ENCODE measurements around the gene C14orf119. TPM values are rescaled to one million over a fixed set of nuclear protein-coding genes. Genes with fewer than 3 reads are reported as not detected.
A peak's percentile ranks its signal among the peaks of the same experiment; 100 is the strongest.

The C14orf119 gene
- total RNA-seq, 2 experiments from 2014 or later = 46.0 to 47.0 TPM

GRCh38 chr14:23066368-23066767 lies 28.9 kb upstream of the C14orf119 start:
- ChIA-PET POLR2A (no interaction called here), CTCF (interaction anchor here (1.5 kb wide), 1 partner anchor 25 kb away, joined by 3 read pairs; no protein-coding TSS in a partner anchor)
- Mint-ChIP-seq H3K9me3 (ENCODE audit: insufficient read depth) (no peaks in the 10 kb centered on the region), H3K27ac (no peak overlapping the region), H3K36me3 (ENCODE audit: low read depth) (peaks cover 64% of the 10 kb centered on the region), H3K4me3 (no peak overlapping the region), H3K4me1 (ENCODE audit: low read depth) (peaks cover 23% of the 10 kb centered on the region), H3K27me3 (ENCODE audit: low read depth) (no peaks in the 10 kb centered on the region)
- DNase-seq (no peak), ATAC-seq (no peak)

GRCh38 chr14:23066855-23067744 lies 28.2 kb upstream of the C14orf119 start:
- DNase-seq = no peak

GRCh38 chr14:23067847-23068788 lies 27.2 kb upstream of the C14orf119 start:
- Mint-ChIP-seq H3K27me3 (ENCODE audit: low read depth) (no peaks in the 10 kb centered on the region), H3K4me1 (ENCODE audit: low read depth) (peaks cover 33% of the 10 kb centered on the region), H3K27ac (no peak overlapping the region), H3K4me3 (peak overlapping the region; percentile 8), H3K9me3 (ENCODE audit: insufficient read depth) (no peaks in the 10 kb centered on the region), H3K36me3 (ENCODE audit: low read depth) (peaks cover 67% of the 10 kb centered on the region)
- ChIA-PET POLR2A (interaction anchor here (0.7 to 1.1 kb wide), 4 partner anchors 10 to 479 kb away, joined by 3 to 7 read pairs (median 4); partner anchors contain the start of genes ACIN1, DAD1 and RBM23), CTCF (interaction anchor here (0.6 to 2.4 kb wide), 79 partner anchors 9 to 1142 kb away, joined by 3 to 91 read pairs (median 6); partner anchors contain the start of genes ACIN1, AJUBA, C14orf119 and CDH24)
- no peak for ATAC-seq
- no peak for DNase-seq

More at GRCh38 chr14:23066855-23067744, 28.2 kb upstream of the C14orf119 start:
- no peak for ATAC-seq
- CTCF ChIA-PET = interaction anchor here (1.5 to 2.4 kb wide), 11 partner anchors 9 to 137 kb away, joined by 3 to 91 read pairs (median 39); partner anchors contain the start of genes CDH24 and PRMT5
- Mint-ChIP-seq H3K4me3 (no peak overlapping the region), H3K27me3 (ENCODE audit: low read depth) (no peaks in the 10 kb centered on the region), H3K9me3 (ENCODE audit: insufficient read depth) (no peaks in the 10 kb centered on the region), H3K4me1 (ENCODE audit: low read depth) (peaks cover 31% of the 10 kb centered on the region), H3K36me3 (ENCODE audit: low read depth) (peaks cover 69% of the 10 kb centered on the region), H3K27ac (no peak overlapping the region)
- POLR2A ChIA-PET = no interaction called here

- Mint-ChIP-seq H3K4me3 (peak overlapping the region; percentile 9), H3K27me3 (ENCODE audit: low read depth) (no peaks in the 10 kb centered on the region), H3K9me3 (ENCODE audit: insufficient read depth) (no peaks in the 10 kb centered on the region), H3K4me1 (ENCODE audit: low read depth) (peaks cover 33% of the 10 kb centered on the region), H3K27ac (peak overlapping the region; percentile 10), H3K36me3 (ENCODE audit: low read depth) (peaks cover 61% of the 10 kb centered on the region)
- ChIA-PET CTCF (interaction anchor here (0.6 to 2.4 kb wide), 79 partner anchors 9 to 1143 kb away, joined by 3 to 91 read pairs (median 6); partner anchors contain the start of genes ACIN1, AJUBA, C14orf119 and CDH24), POLR2A (interaction anchor here (0.7 to 1.1 kb wide), 4 partner anchors 11 to 480 kb away, joined by 3 to 7 read pairs (median 4); partner anchors contain the start of genes ACIN1, DAD1 and RBM23)
- peak; percentile 75 for ATAC-seq
- peak; percentile 88 for DNase-seq
Measured at GRCh38 chr14:23068789-23069412, 26.4 kb upstream of the C14orf119 start.

GRCh38 chr14:23069413-23069806 lies 25.9 kb upstream of the C14orf119 start:
- no peak overlapping the region for H3K27ac Mint-ChIP-seq
- CTCF ChIA-PET = interaction anchor here (0.7 to 4.0 kb wide), 74 partner anchors 8 to 1144 kb away, joined by 3 to 91 read pairs (median 7); partner anchors contain the start of genes ACIN1, AJUBA, C14orf119 and CDH24
- no peak for DNase-seq
- H3K4me1 Mint-ChIP-seq (ENCODE audit: low read depth) = peaks cover 33% of the 10 kb centered on the region
- no peak for ATAC-seq
- H3K36me3 Mint-ChIP-seq (ENCODE audit: low read depth) = peaks cover 57% of the 10 kb centered on the region
- H3K27me3 Mint-ChIP-seq (ENCODE audit: low read depth) = no peaks in the 10 kb centered on the region
- H3K9me3 Mint-ChIP-seq (ENCODE audit: insufficient read depth) = no peaks in the 10 kb centered on the region
- H3K4me3 Mint-ChIP-seq = no peak overlapping the region
- POLR2A ChIA-PET = interaction anchor here (1.0 to 1.1 kb wide), 2 partner anchors 25 to 150 kb away, joined by 4 to 7 read pairs; partner anchors contain the start of genes ACIN1 and RBM23

- POLR2A ChIA-PET = interaction anchor here (1.0 to 3.2 kb wide), 3 partner anchors 24 to 141 kb away, joined by 3 to 28 read pairs (median 4); partner anchors contain the start of genes ACIN1, C14orf119 and PRMT5
- Mint-ChIP-seq H3K36me3 (ENCODE audit: low read depth) (peaks cover 60% of the 10 kb centered on the region), H3K4me3 (peak overlapping the region; percentile 96), H3K9me3 (ENCODE audit: insufficient read depth) (no peaks in the 10 kb centered on the region), H3K27me3 (ENCODE audit: low read depth) (no peaks in the 10 kb centered on the region), H3K4me1 (ENCODE audit: low read depth) (peaks cover 33% of the 10 kb centered on the region), H3K27ac (peak overlapping the region; percentile 77)
- DNase-seq = no peak
- CTCF ChIA-PET = interaction anchor here (0.7 to 4.0 kb wide), 14 partner anchors 8 to 88 kb away, joined by 3 to 37 read pairs (median 6); partner anchors contain the start of genes ACIN1, AJUBA, C14orf119 and CDH24
- ATAC-seq = no peak
Measured at GRCh38 chr14:23070262-23071129, 24.8 kb upstream of the C14orf119 start.

- ChIA-PET CTCF (interaction anchor here (0.7 to 4.0 kb wide), 19 partner anchors 9 to 251 kb away, joined by 3 to 37 read pairs (median 5); partner anchors contain the start of genes ACIN1, AJUBA, C14orf119 and CDH24), POLR2A (interaction anchor here (0.7 to 3.2 kb wide), 6 partner anchors 10 to 142 kb away, joined by 3 to 28 read pairs (median 4); partner anchors contain the start of genes ACIN1, C14orf119 and PRMT5)
- Mint-ChIP-seq H3K27me3 (ENCODE audit: low read depth) (no peaks in the 10 kb centered on the region), H3K4me3 (peak overlapping the region; percentile 96), H3K4me1 (ENCODE audit: low read depth) (peaks cover 33% of the 10 kb centered on the region), H3K36me3 (ENCODE audit: low read depth) (peaks cover 58% of the 10 kb centered on the region), H3K27ac (peak overlapping the region; percentile 92), H3K9me3 (ENCODE audit: insufficient read depth) (no peaks in the 10 kb centered on the region)
- DNase-seq (peak; percentile 89), ATAC-seq (peak; percentile 98)
Measured at GRCh38 chr14:23071244-23071920, 23.9 kb upstream of the C14orf119 start.

- ChIA-PET CTCF (interaction anchor here (0.7 to 4.0 kb wide), 16 partner anchors 11 to 250 kb away, joined by 3 to 37 read pairs (median 5); partner anchors contain the start of genes ACIN1, C14orf119 and CDH24), POLR2A (interaction anchor here (0.6 to 3.2 kb wide), 7 partner anchors 11 to 143 kb away, joined by 3 to 28 read pairs (median 4); partner anchors contain the start of genes ACIN1, C14orf119 and PRMT5)
- ATAC-seq (peak; percentile 1), DNase-seq (no peak)
- peaks cover 58% of the 10 kb centered on the region for H3K36me3 Mint-ChIP-seq (ENCODE audit: low read depth)
- H3K27ac Mint-ChIP-seq = peak overlapping the region; percentile 92
- peaks cover 33% of the 10 kb centered on the region for H3K4me1 Mint-ChIP-seq (ENCODE audit: low read depth)
- H3K9me3 Mint-ChIP-seq (ENCODE audit: insufficient read depth) = no peaks in the 10 kb centered on the region
- H3K4me3 Mint-ChIP-seq = peak overlapping the region; percentile 96
- H3K27me3 Mint-ChIP-seq (ENCODE audit: low read depth) = no peaks in the 10 kb centered on the region
Measured at GRCh38 chr14:23071921-23072539, 23.3 kb upstream of the C14orf119 start.

- Mint-ChIP-seq H3K27me3 (ENCODE audit: low read depth) (no peaks in the 10 kb centered on the region), H3K36me3 (ENCODE audit: low read depth) (peaks cover 70% of the 10 kb centered on the region), H3K4me3 (no peak overlapping the region), H3K27ac (no peak overlapping the region), H3K9me3 (ENCODE audit: insufficient read depth) (no peaks in the 10 kb centered on the region), H3K4me1 (ENCODE audit: low read depth) (peaks cover 18% of the 10 kb centered on the region)
- CTCF ChIA-PET = interaction anchor here (1.4 to 8.6 kb wide), 5 partner anchors 17 to 112 kb away, joined by 3 to 96 read pairs (median 6); partner anchors contain the start of genes ACIN1, C14orf119 and CDH24
- POLR2A ChIA-PET = no interaction called here
- ATAC-seq (no peak), DNase-seq (no peak)
Measured at GRCh38 chr14:23074906-23075305, 20.4 kb upstream of the C14orf119 start.
